AG04449 (cell line): ENCODE data around the gene DSG3.

Experiments used
- CTCF ChIA-PET: fragments of 350-600 bp; formaldehyde crosslinking; extraction: SDS; loops from one replicate; lab custom pipeline; 2021; ENCODE audit warnings: antibody characterized with exemption; lab: Yijun Ruan, JAX
- POLR2A ChIA-PET: fragments of 400-600, 350-600 bp; formaldehyde crosslinking; extraction: SDS; loops from one replicate; lab custom pipeline; 2020; ENCODE audit warnings: antibody characterized with exemption, inconsistent platforms; lab: Yijun Ruan, JAX
- DNase-seq: peaks from one replicate; pipeline ENCODE4 v3.0.0-alpha.2; 2010; ENCODE audit warnings: low read depth, low spot score
- H3K4me3 ChIP-seq: 2 replicates; pipeline ENCODE4 v1.5.1; 2011; ENCODE audit warnings: low read depth, mild to moderate bottlenecking, control low read depth, low read length
- TF ChIP-seq, protein P1 (sequence below): IDR thresholded peaks from one replicate; pipeline ENCODE4 v1.5.1; 2011; ENCODE audit warnings: mild to moderate bottlenecking, moderate library complexity, low read length, control low read depth, inconsistent platforms; ENCODE audit not compliant: insufficient read depth; ENCODE audit errors: missing control alignments

The DSG3 gene

DNA sequence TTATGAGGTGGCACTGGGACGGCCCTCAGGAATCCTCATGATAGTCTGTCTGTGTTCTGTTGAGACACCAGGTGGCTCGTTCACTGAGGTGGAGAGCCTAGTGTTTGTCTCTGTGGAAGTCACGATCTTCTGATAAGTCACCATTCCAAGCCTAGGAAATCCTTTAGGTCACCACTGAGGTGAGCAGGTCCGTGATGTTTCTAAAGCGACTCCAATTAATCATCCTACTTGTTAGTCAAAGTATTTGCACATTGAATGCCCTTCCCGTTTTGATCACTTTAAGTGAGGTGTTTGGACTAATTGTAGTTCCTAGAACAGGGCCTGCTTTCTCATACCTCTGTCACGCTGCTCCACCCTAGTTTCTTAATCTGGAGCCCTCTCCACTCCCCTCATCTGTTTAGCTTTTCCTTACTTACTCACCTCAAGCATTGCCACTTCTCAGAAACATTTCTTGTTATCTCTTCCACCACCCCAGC, 28.0 kb upstream of the DSG3 start:
- ChIA-PET POLR2A (no interaction called here), CTCF (no interaction called here)

GRCh38 chr18:31420032-31420431, 27.5 kb upstream of the DSG3 start:
- no peak overlapping the region for H3K4me3 ChIP-seq
- CTCF ChIA-PET, result no interaction called here
- TF ChIP-seq, protein P1, sequence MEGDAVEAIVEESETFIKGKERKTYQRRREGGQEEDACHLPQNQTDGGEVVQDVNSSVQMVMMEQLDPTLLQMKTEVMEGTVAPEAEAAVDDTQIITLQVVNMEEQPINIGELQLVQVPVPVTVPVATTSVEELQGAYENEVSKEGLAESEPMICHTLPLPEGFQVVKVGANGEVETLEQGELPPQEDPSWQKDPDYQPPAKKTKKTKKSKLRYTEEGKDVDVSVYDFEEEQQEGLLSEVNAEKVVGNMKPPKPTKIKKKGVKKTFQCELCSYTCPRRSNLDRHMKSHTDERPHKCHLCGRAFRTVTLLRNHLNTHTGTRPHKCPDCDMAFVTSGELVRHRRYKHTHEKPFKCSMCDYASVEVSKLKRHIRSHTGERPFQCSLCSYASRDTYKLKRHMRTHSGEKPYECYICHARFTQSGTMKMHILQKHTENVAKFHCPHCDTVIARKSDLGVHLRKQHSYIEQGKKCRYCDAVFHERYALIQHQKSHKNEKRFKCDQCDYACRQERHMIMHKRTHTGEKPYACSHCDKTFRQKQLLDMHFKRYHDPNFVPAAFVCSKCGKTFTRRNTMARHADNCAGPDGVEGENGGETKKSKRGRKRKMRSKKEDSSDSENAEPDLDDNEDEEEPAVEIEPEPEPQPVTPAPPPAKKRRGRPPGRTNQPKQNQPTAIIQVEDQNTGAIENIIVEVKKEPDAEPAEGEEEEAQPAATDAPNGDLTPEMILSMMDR, result no peak
- POLR2A ChIA-PET, result no interaction called here
- DNase-seq, result no peak

More for the DNA sequence above, 28.0 kb upstream of the DSG3 start:
- H3K4me3 ChIP-seq, result no peak overlapping the region
- TF ChIP-seq, protein P1, result no peak
- DNase-seq, result no peak

GRCh38 chr18:31420524-31420923, 27.0 kb upstream of the DSG3 start:
- DNase-seq, result no peak
- H3K4me3 ChIP-seq, result no peak overlapping the region
- ChIA-PET POLR2A (no interaction called here), CTCF (no interaction called here)
- TF ChIP-seq, protein P1, result no peak

- ChIA-PET POLR2A (no interaction called here), CTCF (interaction anchor here (1.1 kb wide), 1 partner anchor 105 kb away, joined by 3 read pairs; no protein-coding TSS in a partner anchor)
- no peak overlapping the region for H3K4me3 ChIP-seq
Observed at GRCh38 chr18:31424383-31424988, 23.1 kb upstream of the DSG3 start.

GRCh38 chr18:31426021-31426420, 21.5 kb upstream of the DSG3 start:
- POLR2A ChIA-PET, result no interaction called here
- DNase-seq, result no peak
- no peak overlapping the region for H3K4me3 ChIP-seq
- CTCF ChIA-PET, result no interaction called here
- TF ChIP-seq, protein P1, result no peak

More at GRCh38 chr18:31424383-31424988, 23.1 kb upstream of the DSG3 start:
- TF ChIP-seq, protein P1, result no peak
- no peak for DNase-seq

GRCh38 chr18:31426871-31427406, 20.6 kb upstream of the DSG3 start:
- CTCF ChIA-PET, result no interaction called here

More at GRCh38 chr18:31426871-31427406, 20.6 kb upstream of the DSG3 start:
- no peak for DNase-seq
- H3K4me3 ChIP-seq, result no peak overlapping the region
- POLR2A ChIA-PET, result no interaction called here
- TF ChIP-seq, protein P1, result no peak
